MM.1S (cell line): ENCODE measurements around the gene CDC45.

Source experiments
- DNase-seq: peaks from one replicate; pipeline ENCODE4 v3.0.0-alpha.2; 2015
- H2AFZ ChIP-seq: fragments of 300-600 bp; sonication (generic); 2 replicates; pipeline ENCODE4 v1.6.0; 2016; ENCODE audit warnings: antibody characterized with exemption, low read length
- H3F3A ChIP-seq: fragments of 300-600 bp; sonication (generic); 2 replicates; pipeline ENCODE4 v1.6.1; 2016; ENCODE audit warnings: mild to moderate bottlenecking, antibody characterized with exemption, low read length, moderate library complexity, mixed read lengths; ENCODE audit not compliant: insufficient read depth
- H3K27ac ChIP-seq: fragments of 300-600 bp; sonication (generic); 2 replicates; pipeline ENCODE4 v1.5.1; 2016; ENCODE audit warnings: mild to moderate bottlenecking, low read length
- H3K27me3 ChIP-seq: fragments of 300-600 bp; sonication (generic); replicated peaks from 2 replicates; pipeline ENCODE4 v1.6.0; 2016; ENCODE audit warnings: low read length; ENCODE audit not compliant: insufficient read depth
- H3K36me3 ChIP-seq: fragments of 300-600 bp; sonication (generic); replicated peaks from 2 replicates; pipeline ENCODE4 v1.6.1; 2016; ENCODE audit warnings: mild to moderate bottlenecking, low read length, mixed read lengths; ENCODE audit not compliant: insufficient read depth
- H3K4me1 ChIP-seq: fragments of 300-600 bp; sonication (generic); 2 replicates; pipeline ENCODE4 v1.6.1; 2016; ENCODE audit warnings: low read length, mixed read lengths
- H3K4me2 ChIP-seq: fragments of 300-600 bp; sonication (generic); 2 replicates; pipeline ENCODE4 v1.6.0; 2016; ENCODE audit warnings: low read depth, low read length
- H3K4me3 ChIP-seq: fragments of 300-600 bp; sonication (generic); 2 replicates; pipeline ENCODE4 v1.5.1; 2016; ENCODE audit warnings: low read length, mixed read lengths
- H3K79me2 ChIP-seq: fragments of 300-600 bp; sonication (generic); 2 replicates; pipeline ENCODE4 v1.6.1; 2016; ENCODE audit warnings: mixed run types, low read length, mixed read lengths
- H3K9ac ChIP-seq: fragments of 300-600 bp; sonication (generic); 2 replicates; pipeline ENCODE4 v1.6.1; 2016; ENCODE audit warnings: low read length, mixed read lengths
- H3K9me2 ChIP-seq: fragments of 300-600 bp; sonication (generic); replicated peaks from 2 replicates; pipeline ENCODE4 v1.6.1; 2016; ENCODE audit warnings: mild to moderate bottlenecking, low read length, mixed read lengths; ENCODE audit not compliant: insufficient read depth
- H3K9me3 ChIP-seq: fragments of 300-600 bp; sonication (generic); replicated peaks from 2 replicates; pipeline ENCODE4 v1.6.1; 2016; ENCODE audit warnings: mild to moderate bottlenecking, low read length, mixed read lengths; ENCODE audit not compliant: insufficient read depth
- H4K20me1 ChIP-seq: fragments of 300-600 bp; sonication (generic); 2 replicates; pipeline ENCODE4 v1.6.1; 2016; ENCODE audit warnings: mild to moderate bottlenecking, low read length, moderate library complexity, mixed read lengths; ENCODE audit not compliant: insufficient read depth
- EZH2 ChIP-seq: fragments of 300-600 bp; sonication (generic); optimal IDR thresholded peaks from 2 replicates; pipeline ENCODE3; 2017; ENCODE audit warnings: low read depth, mild to moderate bottlenecking, antibody characterized with exemption, low read length, mixed read lengths
- EZH2phosphoT487 ChIP-seq: fragments of 300-600 bp; sonication (generic); IDR thresholded peaks from 2 replicates; pipeline ENCODE4 v1.6.1; 2018; ENCODE audit warnings: antibody characterized with exemption, low read length
- TF ChIP-seq, protein P1 (sequence below): fragments of 300-600 bp; sonication (generic); IDR thresholded peaks from 2 replicates; pipeline ENCODE4 v1.5.1; 2016; ENCODE audit warnings: antibody characterized with exemption, low read length, mixed read lengths

The CDC45 gene

DNA sequence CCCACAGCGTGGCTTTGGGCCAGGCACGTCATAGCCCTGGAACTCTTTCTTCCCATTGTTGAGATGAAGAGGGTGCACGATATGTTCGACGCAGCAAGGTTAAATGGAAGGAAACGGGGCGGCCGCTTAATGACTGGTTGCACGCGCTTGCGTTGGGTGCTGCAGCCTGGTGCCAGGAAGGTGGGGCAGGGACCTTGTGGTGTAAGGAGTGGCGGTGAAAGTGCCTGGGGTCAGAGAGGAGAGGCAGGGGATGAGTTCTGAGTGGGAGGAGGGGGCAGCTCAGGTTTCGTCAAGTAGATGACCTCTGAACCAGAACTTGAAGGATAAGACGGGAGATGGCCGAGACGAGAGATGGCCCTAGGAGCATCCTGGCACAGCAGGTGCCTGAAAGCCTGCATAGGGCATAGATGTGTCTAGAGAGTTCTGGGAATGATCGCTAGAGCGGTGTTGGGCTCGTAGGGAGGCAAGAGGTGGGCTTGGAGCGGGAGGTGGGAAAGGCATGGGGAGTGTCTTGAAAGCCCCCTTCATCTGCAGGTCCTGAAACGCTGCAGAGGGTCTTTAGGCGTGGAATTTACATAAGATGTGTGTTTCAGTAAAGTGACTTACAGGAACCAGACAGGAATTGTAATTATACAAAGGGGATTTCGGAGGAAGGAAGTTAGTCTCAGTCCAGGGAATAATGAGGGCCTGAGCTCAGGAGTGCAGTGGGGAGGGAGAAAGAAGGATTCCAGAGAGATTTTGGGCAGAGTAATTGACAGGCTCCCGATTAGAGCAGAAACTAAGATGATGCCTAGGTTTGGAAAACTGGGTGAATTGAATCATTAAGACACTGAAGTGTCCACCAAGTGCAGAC is 87.7 kb downstream of the CDC45 start:
- H3K79me2 ChIP-seq: no peaks in the 10 kb centered on the region
- H3K9me3 ChIP-seq: no peaks in the 10 kb centered on the region
- H3K4me3 ChIP-seq: no peak overlapping the region
- H3K4me2 ChIP-seq: no peak overlapping the region
- H3K27ac ChIP-seq: no peak overlapping the region
- no peaks in the 10 kb centered on the region for H3K36me3 ChIP-seq
- DNase-seq: no peak
- no peaks in the 10 kb centered on the region for H4K20me1 ChIP-seq
- H3K4me1 ChIP-seq: no peaks in the 10 kb centered on the region
- H3K27me3 ChIP-seq: no peaks in the 10 kb centered on the region
- TF ChIP-seq EZH2phosphoT487 (no peak), EZH2 (no peak)
- TF ChIP-seq, protein P1, sequence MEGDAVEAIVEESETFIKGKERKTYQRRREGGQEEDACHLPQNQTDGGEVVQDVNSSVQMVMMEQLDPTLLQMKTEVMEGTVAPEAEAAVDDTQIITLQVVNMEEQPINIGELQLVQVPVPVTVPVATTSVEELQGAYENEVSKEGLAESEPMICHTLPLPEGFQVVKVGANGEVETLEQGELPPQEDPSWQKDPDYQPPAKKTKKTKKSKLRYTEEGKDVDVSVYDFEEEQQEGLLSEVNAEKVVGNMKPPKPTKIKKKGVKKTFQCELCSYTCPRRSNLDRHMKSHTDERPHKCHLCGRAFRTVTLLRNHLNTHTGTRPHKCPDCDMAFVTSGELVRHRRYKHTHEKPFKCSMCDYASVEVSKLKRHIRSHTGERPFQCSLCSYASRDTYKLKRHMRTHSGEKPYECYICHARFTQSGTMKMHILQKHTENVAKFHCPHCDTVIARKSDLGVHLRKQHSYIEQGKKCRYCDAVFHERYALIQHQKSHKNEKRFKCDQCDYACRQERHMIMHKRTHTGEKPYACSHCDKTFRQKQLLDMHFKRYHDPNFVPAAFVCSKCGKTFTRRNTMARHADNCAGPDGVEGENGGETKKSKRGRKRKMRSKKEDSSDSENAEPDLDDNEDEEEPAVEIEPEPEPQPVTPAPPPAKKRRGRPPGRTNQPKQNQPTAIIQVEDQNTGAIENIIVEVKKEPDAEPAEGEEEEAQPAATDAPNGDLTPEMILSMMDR: no peak
- H3K9ac ChIP-seq: no peak overlapping the region
- H2AFZ ChIP-seq: no peak overlapping the region
- H3F3A ChIP-seq: no peaks in the 10 kb centered on the region
- H3K9me2 ChIP-seq: no peaks in the 10 kb centered on the region

DNA sequence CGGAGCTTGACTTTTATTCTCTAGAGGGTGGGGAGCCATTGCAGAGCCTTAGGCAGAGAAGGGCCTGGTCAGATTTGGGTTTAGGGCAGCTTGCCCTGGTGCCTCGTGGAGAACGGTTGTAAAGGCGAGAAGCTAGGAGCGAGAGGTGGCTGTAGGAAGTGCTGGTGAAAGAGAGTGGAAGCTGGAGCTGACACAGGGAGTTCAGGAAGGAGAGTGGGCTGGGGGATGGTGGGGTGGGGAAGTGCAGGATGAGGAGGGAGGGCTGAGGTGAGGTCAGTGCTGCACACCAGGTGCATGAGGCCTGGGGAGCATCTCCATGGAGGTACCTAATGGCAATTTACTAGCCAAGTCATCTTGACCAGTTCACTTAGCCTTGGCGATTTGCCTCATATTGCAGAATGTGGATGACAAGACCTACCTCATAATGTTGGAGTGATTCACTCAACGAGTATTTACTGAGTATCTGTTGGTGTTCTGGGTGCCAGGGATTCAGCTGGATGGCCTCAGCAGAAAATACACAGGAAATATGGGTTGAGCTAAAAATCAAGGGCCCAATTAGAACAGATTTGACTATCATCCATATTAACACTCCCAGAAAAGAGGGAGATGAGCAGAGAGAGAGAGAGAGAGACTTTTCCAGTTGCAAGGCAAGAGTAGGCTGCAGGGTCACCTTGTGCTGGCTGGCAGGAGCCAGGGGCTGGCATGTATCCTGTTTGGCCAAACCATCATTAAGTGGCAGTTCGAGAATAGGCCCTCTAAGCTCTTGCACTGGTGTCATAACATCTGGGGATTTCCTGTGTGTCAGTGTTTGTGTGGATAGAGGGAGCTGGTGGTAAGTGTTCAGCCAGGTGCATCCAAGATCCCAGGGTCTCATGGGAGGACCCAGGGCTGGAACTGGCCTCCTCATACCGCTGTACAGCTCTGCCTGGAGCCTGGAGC is 88.9 kb downstream of the CDC45 start:
- H3K4me2 ChIP-seq: no peak overlapping the region
- no peak overlapping the region for H3K9ac ChIP-seq
- no peak for DNase-seq

DNA sequence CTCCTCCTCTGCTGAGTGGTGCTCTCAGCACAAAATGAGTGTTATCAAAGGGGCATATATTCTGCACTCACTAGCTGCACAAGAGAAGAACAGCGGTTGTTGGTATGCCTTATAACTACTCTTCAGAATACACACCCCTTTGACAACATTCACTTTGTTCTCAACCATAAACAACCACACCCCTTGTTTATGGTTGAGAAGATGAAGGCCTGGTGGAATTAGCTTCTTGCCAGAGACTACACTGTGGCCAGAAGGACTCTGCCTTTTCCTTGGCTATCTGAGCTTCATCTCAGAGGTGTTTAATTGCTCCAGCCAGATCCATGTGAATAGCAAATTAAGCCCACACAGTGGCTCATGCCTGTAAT is 89.5 kb downstream of the CDC45 start:
- Histone ChIP-seq H4K20me1 (no peaks in the 10 kb centered on the region), H3K27me3 (no peaks in the 10 kb centered on the region), H2AFZ (no peak overlapping the region), H3K9me2 (no peaks in the 10 kb centered on the region), H3K36me3 (no peaks in the 10 kb centered on the region), H3K79me2 (no peaks in the 10 kb centered on the region), H3K9ac (no peak overlapping the region), H3K4me2 (no peak overlapping the region), H3F3A (no peaks in the 10 kb centered on the region), H3K27ac (no peak overlapping the region), H3K9me3 (no peaks in the 10 kb centered on the region), H3K4me1 (no peaks in the 10 kb centered on the region), H3K4me3 (no peak overlapping the region)
- TF ChIP-seq, protein P1: no peak
- TF ChIP-seq EZH2 (no peak), EZH2phosphoT487 (no peak)
- DNase-seq: no peak

More for the DNA sequence above, 88.9 kb downstream of the CDC45 start:
- H4K20me1 ChIP-seq: no peaks in the 10 kb centered on the region
- TF ChIP-seq EZH2phosphoT487: no peak
- TF ChIP-seq EZH2: no peak
- TF ChIP-seq, protein P1: no peak
- no peak overlapping the region for H2AFZ ChIP-seq
- H3K79me2 ChIP-seq: no peaks in the 10 kb centered on the region
- H3K27ac ChIP-seq: no peak overlapping the region
- H3K9me2 ChIP-seq: no peaks in the 10 kb centered on the region
- H3K9me3 ChIP-seq: no peaks in the 10 kb centered on the region
- H3F3A ChIP-seq: no peaks in the 10 kb centered on the region
- no peak overlapping the region for H3K4me3 ChIP-seq
- H3K4me1 ChIP-seq: no peaks in the 10 kb centered on the region
- H3K36me3 ChIP-seq: no peaks in the 10 kb centered on the region
- no peaks in the 10 kb centered on the region for H3K27me3 ChIP-seq
